HG02938 (cell line): ENCODE results near the gene NVL.
"Not testable (repeated sequence)": the region's sequence is repeated elsewhere in the genome, so short reads cannot be mapped to it uniquely, and the experiment has no call there.

ENCODE experiments used
- ATAC-seq: cut with Tn5 transposase; IDR thresholded peaks from one replicate; pipeline ENCODE4 v1.9.1; 2021; ENCODE audit warnings: mild to moderate bottlenecking, moderate library complexity; ENCODE audit not compliant: unreplicated experiment

Gene NVL

GRCh38 chr1:224238212-224238611 is 91.8 kb downstream of the NVL start:
- ATAC-seq, result no peak

- no peak for ATAC-seq
Observed at GRCh38 chr1:224237119-224237881, 92.7 kb downstream of the NVL start.

GRCh38 chr1:224235813-224236493 is 94.0 kb downstream of the NVL start:
- no peak for ATAC-seq

- no peak for ATAC-seq
Observed at GRCh38 chr1:224234017-224234416, 96.0 kb downstream of the NVL start.

- ATAC-seq, result no peak
Observed at GRCh38 chr1:224226849-224227502, 103.0 kb downstream of the NVL start.

- ATAC-seq, result no peak
Observed at GRCh38 chr1:224223819-224224714, 105.9 kb downstream of the NVL start.

- no peak for ATAC-seq
Observed at GRCh38 chr1:224219612-224220059, 110.3 kb downstream of the NVL start.

- ATAC-seq, result no peak
Observed at GRCh38 chr1:224219011-224219611, 110.9 kb downstream of the NVL start.

GRCh38 chr1:224217655-224218623 is 112.0 kb downstream of the NVL start:
- ATAC-seq, result no peak

GRCh38 chr1:224216382-224216781 is 113.6 kb downstream of the NVL start:
- ATAC-seq, result no peak

- no peak for ATAC-seq
Observed at GRCh38 chr1:224213438-224214119, 116.4 kb downstream of the NVL start.

- no peak for ATAC-seq
Observed at GRCh38 chr1:224212618-224213061, 117.3 kb downstream of the NVL start.

- ATAC-seq, result no peak
Observed at GRCh38 chr1:224211206-224211962, 118.6 kb downstream of the NVL start.

GRCh38 chr1:224205931-224206538 is 123.9 kb downstream of the NVL start:
- not testable (repeated sequence) for ATAC-seq

GRCh38 chr1:224205438-224205840 is 124.5 kb downstream of the NVL start:
- ATAC-seq, result no peak

- no peak for ATAC-seq
Observed at GRCh38 chr1:224203243-224204016, 126.5 kb downstream of the NVL start.

- ATAC-seq, result no peak
Observed at GRCh38 chr1:224201853-224202252, 128.1 kb downstream of the NVL start.
